GM12801 (cell line): ENCODE data around the gene PVALEF.

ENCODE experiments used
- CTCF ChIP-seq: IDR thresholded peaks from one replicate; pipeline ENCODE4 v1.5.1; 2011; ENCODE audit warnings: control low read depth; ENCODE audit not compliant: insufficient read length; ENCODE audit errors: extremely low read depth

PVALEF gene

GRCh38 chr17:81212365-81212764 lies 47.1 kb downstream of the PVALEF start:
- no peak for TF ChIP-seq CTCF

DNA sequence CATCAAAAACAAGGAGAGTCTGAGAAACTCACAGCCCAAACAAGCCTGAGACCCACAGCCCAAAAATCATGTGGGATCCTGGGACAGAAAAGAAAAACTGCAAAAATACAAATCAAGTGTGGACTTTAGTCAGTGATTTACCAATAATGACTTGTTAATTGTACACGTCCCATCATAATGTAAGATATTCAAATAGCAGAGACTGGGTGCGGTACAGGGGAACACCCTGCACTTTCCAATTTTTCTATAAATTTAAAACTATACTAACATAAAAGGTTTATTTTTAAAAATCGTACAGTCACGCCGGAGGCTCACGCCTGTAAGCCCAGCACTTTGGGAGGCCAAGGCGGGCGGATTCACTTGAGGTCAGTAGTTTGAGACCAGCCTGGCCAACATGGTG lies 48.7 kb downstream of the PVALEF start:
- no peak for TF ChIP-seq CTCF

DNA sequence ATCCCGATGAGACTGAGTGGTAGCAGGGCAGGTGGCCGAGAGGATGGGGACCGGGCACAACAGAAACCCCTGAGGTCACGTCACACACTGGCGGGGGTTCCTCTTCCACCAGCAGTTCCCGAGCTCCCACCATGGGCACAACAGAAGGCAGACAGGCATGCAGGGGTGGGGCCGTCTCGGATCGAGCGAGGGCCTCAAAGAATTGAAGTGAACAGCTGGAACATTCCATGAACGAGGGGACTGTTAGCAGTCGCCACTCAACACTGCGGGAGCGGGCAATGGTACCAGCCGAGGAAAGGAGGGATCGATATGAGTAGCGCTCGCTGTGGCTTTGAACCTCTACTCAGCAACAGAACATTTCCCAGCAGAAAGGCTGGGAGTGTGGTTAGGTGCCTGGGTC lies 52.2 kb downstream of the PVALEF start:
- no peak for TF ChIP-seq CTCF

- no peak for TF ChIP-seq CTCF
These were observed 53.2 kb downstream of the PVALEF start for GRCh38 chr17:81218459-81218858.

DNA sequence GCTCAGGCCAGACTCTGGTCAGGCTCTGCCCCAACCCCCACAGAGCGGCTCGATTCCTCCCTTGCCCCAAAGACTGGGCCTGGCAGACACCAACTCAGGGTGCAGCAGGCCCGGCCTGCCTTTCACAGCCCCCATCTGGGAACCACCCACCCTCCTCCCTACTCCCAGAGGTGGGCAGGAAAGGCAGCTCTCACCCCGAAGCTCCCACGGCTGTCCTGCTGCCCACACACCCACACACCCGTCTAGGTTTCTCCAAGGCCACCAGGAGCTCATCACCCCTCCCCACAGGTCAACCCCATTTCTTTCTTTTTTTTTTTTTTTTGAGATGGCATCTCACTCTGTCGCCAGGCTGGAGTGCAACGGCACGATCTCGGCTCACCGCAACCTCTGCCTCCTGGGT lies 53.7 kb downstream of the PVALEF start:
- no peak for TF ChIP-seq CTCF

DNA sequence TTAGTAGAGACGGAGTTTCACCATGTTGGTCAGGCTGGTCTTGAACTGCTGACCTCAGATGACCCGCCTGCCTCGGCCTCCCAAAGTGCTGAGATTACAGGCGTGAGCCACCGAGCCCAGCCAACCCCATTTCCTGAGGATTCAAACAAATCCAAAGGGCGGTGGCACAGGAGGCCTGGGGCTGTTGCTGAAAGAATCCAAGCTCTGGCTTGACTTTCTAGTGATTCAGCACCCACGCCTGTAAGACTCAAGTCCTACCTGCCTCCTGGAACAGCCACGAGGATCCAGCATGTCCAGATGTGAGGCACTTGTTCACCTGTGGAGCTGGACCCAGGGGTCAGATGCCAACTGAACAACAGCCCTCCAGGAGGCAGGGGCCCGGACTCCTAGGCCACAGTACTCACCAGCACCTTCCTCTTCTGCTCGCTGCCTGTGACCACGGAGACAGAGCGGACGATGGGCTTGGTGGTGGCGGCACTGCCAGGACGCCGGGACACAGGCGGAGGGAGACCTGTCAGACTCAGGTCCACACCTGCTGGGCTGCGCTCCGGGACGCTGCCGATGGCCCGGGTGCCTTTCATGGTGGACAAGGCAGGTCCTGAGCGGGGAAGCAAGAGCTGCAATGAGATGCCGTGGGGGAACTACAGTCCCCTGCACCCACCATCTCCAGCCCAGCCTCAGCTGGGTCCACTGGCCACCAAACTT lies 54.3 kb downstream of the PVALEF start:
- no peak for TF ChIP-seq CTCF

DNA sequence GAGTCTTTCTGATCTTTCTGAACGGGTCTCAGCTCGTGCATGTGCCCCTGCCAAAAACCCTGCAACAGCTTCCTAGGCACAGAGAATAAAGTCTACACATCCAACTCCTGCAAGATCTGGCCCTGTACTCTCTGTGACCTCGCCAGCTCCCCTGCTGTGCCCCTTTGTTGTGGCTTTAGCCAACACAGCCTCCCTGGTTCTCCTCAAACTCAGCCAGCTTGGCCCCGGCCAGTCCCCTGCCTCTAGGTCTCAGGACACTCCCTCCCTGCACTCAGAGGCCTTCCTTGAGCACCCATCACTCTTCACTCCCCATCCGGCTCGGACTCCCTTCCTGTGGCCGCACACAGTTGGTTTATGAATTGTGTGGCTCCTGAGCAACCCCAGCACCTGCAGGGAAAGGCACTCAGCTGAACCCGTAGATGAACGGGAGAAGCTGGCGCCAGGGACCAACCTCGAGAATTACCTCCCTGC lies 56.1 kb downstream of the PVALEF start:
- TF ChIP-seq CTCF = no peak
